KOPT-K1 (cell line): ENCODE results near the gene UGT1A8.

Experiments
- H3K27ac ChIP-seq: fragments of 200-600 bp; sonication (generic); 2 replicates; pipeline ENCODE4 v1.5.1; 2016; ENCODE audit warnings: antibody characterized with exemption, mild to moderate bottlenecking, low read depth, low read length; ENCODE audit not compliant: poor library complexity, severe bottlenecking
- H3K36me3 ChIP-seq: fragments of 200-600 bp; sonication (generic); 2 replicates; pipeline ENCODE4 v1.5.1; 2017; ENCODE audit warnings: antibody characterized with exemption, mild to moderate bottlenecking, low read length, moderate library complexity; ENCODE audit not compliant: insufficient read depth
- H3K9me3 ChIP-seq: fragments of 200-600 bp; sonication (generic); 2 replicates; pipeline ENCODE4 v1.5.1; 2017; ENCODE audit warnings: antibody characterized with exemption, low read length, mild to moderate bottlenecking; ENCODE audit not compliant: insufficient read depth, poor library complexity, severe bottlenecking

The UGT1A8 gene

DNA sequence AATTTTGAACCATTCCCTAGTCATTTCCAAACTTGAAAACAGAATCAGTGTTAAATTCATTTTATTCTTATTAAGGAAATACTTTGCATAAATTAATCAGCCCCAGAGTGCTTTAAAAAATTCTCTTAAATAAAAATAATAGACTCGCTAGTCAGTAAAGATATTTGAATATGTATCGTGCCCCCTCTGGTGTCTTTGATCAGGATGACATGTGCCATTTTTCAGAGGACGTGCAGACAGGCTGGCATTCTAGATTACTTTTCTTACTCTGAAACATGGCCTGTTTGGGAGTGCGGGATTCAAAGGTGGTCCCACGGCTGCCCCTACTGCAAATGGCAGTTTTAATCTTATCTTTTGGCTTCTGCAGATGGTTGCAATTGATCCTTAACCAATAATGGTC, 155.2 kb downstream of the UGT1A8 start:
- Histone ChIP-seq H3K27ac (no peak overlapping the region), H3K36me3 (no peaks in the 10 kb centered on the region), H3K9me3 (peaks cover 24% of the 10 kb centered on the region)

DNA sequence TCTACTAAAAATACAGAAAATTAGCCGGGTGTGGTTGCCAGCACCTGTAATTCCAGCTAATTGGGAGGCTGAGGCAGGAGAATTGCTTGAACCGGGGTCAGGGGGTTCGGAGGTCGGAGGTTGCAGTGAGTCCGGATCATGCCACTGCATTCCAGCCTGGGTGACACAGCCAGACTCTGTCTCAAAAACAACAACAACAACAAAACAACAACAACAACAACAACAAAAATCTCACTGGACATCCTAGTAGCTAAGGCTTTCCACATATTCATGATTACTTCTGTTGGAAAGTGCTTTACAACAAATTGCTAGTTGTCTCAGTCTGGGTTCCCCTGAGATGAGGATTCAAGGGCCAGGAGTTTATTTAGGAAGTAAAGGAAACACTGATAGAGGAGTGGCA, 156.4 kb downstream of the UGT1A8 start:
- Histone ChIP-seq H3K9me3 (peaks cover 24% of the 10 kb centered on the region), H3K36me3 (no peaks in the 10 kb centered on the region), H3K27ac (no peak overlapping the region)

DNA sequence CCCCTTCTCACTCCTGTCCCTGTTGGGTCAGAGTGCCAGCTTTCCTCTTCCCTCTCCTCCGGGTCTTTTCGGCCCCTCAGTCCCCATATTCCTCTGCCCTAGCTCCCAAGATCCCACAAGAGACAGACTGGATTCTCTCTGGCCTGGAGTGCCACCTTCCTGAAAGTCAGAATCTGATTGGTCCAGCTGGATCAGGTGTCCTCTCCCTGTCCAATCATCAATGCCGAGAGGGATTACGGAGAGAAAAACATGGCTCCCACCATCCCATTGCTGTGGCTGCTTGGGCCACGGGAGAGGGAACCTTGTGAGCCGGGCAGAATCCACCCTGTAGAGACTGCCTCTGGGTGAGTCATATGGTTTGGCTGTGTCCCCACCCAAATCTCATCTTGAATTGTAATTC, 158.0 kb downstream of the UGT1A8 start:
- Histone ChIP-seq H3K9me3 (peaks cover 24% of the 10 kb centered on the region), H3K27ac (no peak overlapping the region), H3K36me3 (no peaks in the 10 kb centered on the region)

DNA sequence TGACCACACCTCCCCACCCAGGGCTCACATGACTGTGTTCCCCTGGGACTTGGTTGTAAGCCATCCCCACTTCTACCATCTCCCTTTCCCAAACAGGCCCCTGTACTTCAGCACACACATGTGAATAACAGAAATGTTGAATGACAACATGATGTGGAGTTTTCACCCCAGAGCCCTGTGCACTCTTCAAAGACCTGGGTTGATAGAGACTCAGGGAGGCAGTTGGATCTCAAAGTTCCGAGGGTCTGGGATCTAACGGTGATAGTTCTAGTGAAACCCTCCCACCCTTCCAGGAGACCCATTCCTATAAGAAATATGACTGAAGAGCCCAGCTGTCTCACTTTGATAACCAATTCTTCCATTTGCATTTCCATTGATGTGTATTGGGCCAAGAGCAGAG, 160.6 kb downstream of the UGT1A8 start, which contains the start of gene MROH2A:
Gene MROH2A (plus strand): TSS at position 301 of the 400 bp plus-strand sequence. CDS start 1,029 bp downstream, outside the sequence.
- Histone ChIP-seq H3K27ac (no peak within 1 kb of the TSS), H3K9me3 (peaks cover 24% of the 10 kb centered on the region), H3K36me3 (no peaks in the 10 kb centered on the region)

DNA sequence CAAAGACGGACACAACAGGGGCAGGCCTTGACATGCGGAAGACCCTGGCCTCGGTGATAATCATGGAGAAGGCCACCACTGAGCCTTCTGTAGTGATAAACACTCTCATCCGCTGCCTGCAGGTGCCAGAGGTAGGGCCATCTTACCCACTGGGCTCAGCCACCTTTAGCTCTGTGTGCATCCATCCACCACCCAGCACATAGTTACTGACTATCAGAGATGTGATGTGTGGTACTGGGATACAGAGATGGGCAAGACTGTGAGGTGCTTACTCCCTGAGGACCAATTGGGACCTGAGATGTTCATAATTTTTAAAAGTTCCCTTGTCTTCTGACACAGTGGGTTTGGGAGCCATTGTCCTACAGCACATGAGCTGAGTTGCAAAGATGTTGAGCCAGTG, 162.3 kb downstream of the UGT1A8 start:
- Histone ChIP-seq H3K27ac (no peak overlapping the region), H3K9me3 (peaks cover 29% of the 10 kb centered on the region), H3K36me3 (no peaks in the 10 kb centered on the region)

DNA sequence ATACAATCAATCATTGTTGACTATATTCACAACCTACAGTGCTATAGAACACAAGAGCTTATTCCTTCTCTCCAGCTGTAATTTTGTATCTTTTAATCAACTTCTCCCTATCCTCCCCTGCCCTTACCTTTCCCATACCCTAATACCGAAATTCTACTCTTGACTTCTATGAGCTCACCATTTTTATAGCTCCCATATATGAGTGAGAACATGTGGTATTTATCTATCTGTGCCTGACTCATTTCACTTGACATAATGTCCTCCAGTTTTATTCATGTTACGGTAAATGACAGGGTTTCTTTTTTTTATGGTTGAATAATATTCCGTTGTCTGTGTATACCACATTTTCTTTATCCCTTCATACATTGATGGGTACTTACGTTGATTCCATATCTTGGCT, 163.3 kb downstream of the UGT1A8 start:
- no peak overlapping the region for H3K27ac ChIP-seq
- H3K9me3 ChIP-seq: peaks cover 21% of the 10 kb centered on the region
- no peaks in the 10 kb centered on the region for H3K36me3 ChIP-seq

DNA sequence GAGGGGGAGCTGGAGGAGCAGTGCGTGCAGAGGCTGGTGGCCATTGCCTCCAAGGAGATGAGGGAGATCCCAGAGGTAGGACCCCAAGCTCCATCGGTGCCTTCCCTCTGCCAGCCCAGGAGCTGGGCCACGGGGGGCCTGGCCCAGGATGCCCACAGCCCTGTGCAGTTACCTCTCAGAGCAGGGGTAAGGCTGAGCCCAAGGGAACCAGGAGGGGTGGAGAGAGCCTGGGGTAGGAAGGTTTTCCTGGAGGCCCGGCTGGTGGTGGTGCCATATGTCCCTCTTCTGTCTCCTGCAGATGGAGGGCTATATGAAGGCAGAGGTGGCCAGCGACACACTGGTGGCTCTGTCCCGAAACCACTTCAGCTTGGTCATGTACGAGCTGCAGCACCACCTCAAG, 172.1 kb downstream of the UGT1A8 start:
- H3K9me3 ChIP-seq: peaks cover 9% of the 10 kb centered on the region
- H3K27ac ChIP-seq: no peak overlapping the region
- H3K36me3 ChIP-seq: no peaks in the 10 kb centered on the region

DNA sequence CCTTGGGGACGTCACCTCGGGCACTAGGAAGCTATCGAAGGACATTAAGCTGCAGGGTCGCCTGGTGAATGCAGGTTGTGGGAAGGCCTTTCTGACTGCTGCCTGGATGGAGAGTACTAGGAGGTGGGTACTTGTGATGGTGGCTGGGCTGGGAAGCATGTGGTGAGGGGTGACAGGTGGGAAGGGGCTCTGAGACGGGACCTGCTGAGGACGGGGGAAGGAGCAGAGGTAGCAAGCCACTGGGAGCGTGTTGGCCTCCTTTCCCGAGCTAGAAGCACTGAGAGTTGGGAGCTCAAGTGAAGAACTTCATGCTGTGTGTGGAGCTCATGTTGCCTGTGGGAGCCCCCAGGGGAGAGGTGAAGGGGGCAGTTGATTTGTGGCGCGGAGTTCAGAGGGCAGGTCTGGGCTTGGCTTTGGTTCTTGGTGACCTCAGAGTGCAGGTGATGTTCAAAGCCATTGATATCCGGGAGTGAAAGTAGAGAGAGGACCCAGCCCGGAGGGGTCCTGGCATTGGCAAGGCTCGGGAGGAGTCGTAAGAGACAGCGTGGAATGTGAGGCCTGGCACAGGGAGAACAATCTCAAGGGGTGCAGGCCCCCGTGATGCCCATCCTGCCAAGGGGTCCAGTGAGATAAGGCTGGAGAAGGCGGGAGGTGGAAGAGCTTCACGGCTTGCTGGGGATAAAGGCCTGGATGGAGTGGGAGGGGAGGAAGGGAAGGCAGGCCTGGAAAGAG, 173.9 kb downstream of the UGT1A8 start:
- Histone ChIP-seq H3K9me3 (peaks cover 1% of the 10 kb centered on the region), H3K27ac (no peak overlapping the region), H3K36me3 (no peaks in the 10 kb centered on the region)

DNA sequence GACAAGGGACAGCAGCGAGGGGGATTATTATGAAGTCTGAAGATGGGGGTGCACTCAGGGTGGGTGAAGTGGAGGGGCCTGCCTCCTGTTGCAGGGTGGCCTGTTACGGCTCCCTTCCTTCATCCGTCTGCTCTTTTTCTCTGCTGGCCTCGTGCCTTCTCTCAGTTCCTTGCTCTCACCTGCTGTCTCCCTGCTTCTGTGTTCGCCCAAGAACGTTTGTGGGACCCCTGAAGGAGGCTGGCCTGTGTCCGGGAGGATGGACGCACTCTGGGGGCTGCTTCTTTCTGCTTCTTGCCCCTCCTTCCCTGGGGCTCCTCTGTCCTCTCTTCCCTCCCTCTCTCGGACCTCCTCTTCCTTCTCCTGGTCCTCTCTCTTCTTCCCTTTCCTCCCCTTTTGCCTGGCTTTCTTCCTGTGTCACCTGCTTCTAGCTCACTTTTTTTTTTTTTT, 174.5 kb downstream of the UGT1A8 start:
- no peaks in the 10 kb centered on the region for H3K9me3 ChIP-seq
- H3K36me3 ChIP-seq: no peaks in the 10 kb centered on the region
- H3K27ac ChIP-seq: no peak overlapping the region

DNA sequence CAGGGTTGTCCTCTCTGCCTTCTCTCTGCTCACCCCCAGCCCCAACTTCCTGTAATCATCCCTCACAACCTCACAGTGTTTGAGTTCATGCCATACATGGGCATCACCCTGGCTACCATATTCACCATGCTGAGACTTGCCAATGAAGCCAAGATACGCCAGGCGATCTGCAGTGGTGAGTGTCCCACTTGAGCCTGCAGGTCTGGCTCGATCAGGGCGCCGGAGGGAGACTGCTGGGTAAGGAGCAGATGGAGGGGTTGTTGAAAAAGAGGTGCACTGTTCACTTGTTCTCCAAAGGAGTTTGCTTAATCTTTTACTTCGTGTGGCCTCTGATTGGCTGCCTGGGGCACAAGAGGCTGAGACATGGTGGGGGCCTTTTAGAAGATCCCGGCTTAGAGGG, 175.3 kb downstream of the UGT1A8 start:
- Histone ChIP-seq H3K27ac (no peak overlapping the region), H3K9me3 (no peaks in the 10 kb centered on the region), H3K36me3 (no peaks in the 10 kb centered on the region)

DNA sequence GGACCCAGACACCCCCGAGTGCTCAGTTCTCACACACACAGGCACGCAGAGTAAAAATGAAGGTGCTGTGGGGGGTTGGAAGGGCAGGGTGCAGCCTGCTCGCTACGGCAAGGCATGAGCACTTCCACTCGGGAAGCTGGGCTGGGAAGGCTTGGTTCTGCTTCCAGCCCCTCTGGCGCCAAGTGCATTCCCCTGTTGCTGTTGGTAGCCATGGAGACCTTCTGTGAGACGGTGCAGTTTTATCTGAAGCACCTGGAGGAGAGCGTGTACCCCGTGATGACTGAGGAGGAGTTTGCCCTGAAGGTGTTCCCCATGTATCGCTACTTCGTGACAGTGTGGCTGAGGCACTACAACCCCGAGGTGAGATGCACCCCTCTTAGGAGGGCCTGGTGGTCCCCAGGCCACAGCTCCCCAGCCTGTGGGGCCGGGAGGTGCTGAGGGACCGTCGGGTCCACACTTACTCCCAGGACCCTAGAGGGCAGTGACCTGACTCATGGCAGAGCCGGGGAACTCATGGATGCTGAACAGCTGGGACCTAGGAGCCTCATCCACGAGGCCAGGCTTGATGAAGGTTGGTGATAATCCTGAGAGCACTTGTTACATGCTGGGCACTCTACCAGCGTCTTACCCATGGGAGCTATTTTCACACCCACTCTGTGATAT, 176.2 kb downstream of the UGT1A8 start:
- Histone ChIP-seq H3K27ac (no peak overlapping the region), H3K36me3 (no peaks in the 10 kb centered on the region), H3K9me3 (no peaks in the 10 kb centered on the region)

DNA sequence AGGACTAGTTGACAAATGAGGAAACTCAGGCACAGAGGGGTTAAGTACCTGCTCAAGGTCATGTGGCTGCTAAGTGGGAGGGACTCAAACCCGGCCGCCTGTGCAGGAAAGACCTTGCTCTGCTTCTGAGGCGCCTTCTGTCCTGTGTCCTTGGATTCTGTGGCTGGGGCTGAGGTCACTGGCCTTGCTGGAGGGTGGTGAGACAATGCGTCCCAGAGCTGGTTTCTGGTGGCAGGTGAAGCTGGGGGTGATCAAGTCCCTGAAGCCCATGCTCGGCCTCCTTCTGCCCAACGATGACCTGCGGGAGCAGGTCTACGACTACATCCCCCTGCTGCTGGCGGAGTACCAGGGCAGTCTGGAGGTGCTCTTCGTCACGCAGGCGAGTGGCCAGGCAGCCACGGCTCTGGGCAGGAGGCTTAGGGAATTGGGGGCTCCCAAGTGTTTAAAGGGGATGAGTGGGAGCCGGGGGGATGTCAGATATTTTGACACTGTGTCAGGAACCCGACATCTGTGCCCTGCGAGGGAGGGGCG, 176.8 kb downstream of the UGT1A8 start:
- H3K27ac ChIP-seq: no peak overlapping the region
- no peaks in the 10 kb centered on the region for H3K9me3 ChIP-seq
- no peaks in the 10 kb centered on the region for H3K36me3 ChIP-seq

DNA sequence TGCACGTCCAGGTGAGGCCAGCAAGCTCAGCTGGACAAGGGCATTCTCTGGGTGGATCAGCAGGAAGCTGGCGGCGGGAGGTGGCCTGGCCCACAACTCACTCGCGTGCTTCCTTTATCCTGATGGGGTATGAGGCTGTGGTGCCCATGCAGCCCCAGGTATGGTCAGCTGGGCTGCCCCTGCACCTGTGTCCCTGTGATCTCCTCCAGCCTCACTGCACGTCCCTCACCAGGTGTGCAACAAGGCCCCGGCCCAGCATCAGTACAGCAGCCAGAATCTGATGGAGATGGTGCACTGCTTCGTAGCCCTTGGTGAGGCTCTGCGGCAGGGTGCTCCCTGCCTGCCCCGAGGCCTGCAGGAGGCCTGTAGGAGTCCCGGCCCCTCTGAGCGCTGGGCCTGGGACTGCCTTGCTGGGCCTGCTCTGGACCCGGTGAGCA, 178.3 kb downstream of the UGT1A8 start:
- Histone ChIP-seq H3K9me3 (no peaks in the 10 kb centered on the region), H3K27ac (no peak overlapping the region)

DNA sequence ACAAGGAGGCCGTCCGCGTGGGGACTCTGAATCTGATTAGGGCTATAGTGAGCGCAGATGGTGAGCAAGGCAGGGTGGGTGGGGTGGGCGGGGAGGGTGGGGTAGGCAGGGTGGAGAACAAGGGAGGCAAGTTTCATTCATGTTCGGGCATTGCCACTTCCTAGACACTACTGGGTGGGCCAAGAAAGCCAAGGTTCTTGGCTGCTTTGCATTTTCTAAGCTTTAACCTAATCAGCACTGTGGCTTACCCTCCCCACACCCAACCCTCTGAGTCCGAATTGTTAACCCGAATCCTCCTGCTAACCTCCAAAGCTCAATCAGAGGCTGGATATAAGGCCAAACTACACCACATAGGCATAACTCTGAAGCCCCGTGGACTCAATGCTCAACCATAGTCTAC, 178.8 kb downstream of the UGT1A8 start:
- Histone ChIP-seq H3K9me3 (no peaks in the 10 kb centered on the region), H3K36me3 (no peaks in the 10 kb centered on the region), H3K27ac (no peak overlapping the region)

More for the DNA sequence above, 178.3 kb downstream of the UGT1A8 start:
- no peaks in the 10 kb centered on the region for H3K36me3 ChIP-seq

DNA sequence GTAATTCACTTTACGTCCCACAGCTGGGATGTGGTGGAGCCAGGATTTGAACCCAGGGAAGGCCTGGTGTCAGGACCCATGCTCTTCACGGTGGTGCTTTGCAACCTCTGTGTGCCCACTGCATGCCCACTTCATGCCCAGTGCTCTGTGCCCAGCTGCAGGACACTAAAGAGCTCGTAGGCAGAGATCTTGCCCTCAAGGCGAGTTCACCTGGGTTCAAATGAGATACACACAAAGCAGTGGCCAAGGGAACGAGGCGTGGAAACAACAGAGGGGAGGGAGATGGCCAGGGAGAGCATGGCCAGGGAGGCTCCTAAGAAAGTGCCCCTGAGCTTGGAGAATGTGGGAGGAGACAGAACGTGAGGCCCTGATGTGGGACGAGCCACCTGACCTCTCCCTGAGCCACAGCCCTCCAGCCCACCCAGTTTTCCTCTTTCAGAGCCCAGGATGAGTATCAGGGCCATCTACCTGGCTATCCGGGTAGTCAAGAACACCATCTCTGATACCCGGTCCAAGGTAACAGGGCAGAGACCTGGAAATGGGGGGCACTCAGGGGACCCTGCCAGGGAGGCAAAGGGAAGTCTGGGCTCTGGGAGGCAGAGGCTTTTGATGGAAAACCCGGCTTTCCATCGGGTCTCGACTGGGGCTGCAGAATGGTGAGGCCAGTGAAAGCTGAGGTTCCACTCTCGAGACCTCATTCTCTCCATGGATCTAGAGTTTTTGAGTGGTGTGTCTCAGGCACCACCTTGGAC, 181.1 kb downstream of the UGT1A8 start:
- no peaks in the 10 kb centered on the region for H3K9me3 ChIP-seq
- H3K36me3 ChIP-seq: no peaks in the 10 kb centered on the region
- H3K27ac ChIP-seq: no peak overlapping the region
